ENCODE results near the gene JARID2. TPM values are rescaled to one million over a fixed set of nuclear protein-coding genes. Genes with fewer than 3 reads are reported as not detected.

The JARID2 gene
- total RNA-seq, 2 donors from 2014 or later, result 7.9 to 8.6 TPM

- intact Hi-C loops (cut with DNase I), result no loop called here
- DNase-seq (no peak), ATAC-seq (peak in 1 of 2 donors; percentile 27)
These were observed 112.9 kb downstream of the JARID2 start for GRCh38 chr6:15358579-15359327.

- intact Hi-C loops (cut with DNase I), result no loop called here
- ATAC-seq (peak; percentile 59 to 67), DNase-seq (no peak)
These were observed 113.5 kb downstream of the JARID2 start for GRCh38 chr6:15359335-15359862.

- intact Hi-C loops (cut with DNase I), result loop anchor here in 1 of 2 donors (5.0 to 10.0 kb wide), 2 partner anchors 38 to 105 kb away; no protein-coding TSS in a partner anchor
- DNase-seq (no peak), ATAC-seq (no peak)
These were observed 114.4 kb downstream of the JARID2 start for GRCh38 chr6:15360300-15360699.

GRCh38 chr6:15361197-15361596 lies 115.3 kb downstream of the JARID2 start:
- intact Hi-C loops (cut with DNase I), result loop anchor here in 1 of 2 donors (5.0 to 10.0 kb wide), 2 partner anchors 39 to 106 kb away; no protein-coding TSS in a partner anchor
- DNase-seq (no peak), ATAC-seq (no peak)

GRCh38 chr6:15362274-15363160 lies 116.6 kb downstream of the JARID2 start:
- no peak for ATAC-seq
- DNase-seq, result no peak
- intact Hi-C loops (cut with DNase I), result loop anchor here in 1 of 2 donors (5.0 to 10.0 kb wide), 2 partner anchors 40 to 108 kb away; no protein-coding TSS in a partner anchor

GRCh38 chr6:15363164-15363522 lies 117.3 kb downstream of the JARID2 start:
- DNase-seq (no peak), ATAC-seq (no peak)
- intact Hi-C loops (cut with DNase I), result loop anchor here in 1 of 2 donors (5.0 to 10.0 kb wide), 2 partner anchors 41 to 108 kb away; no protein-coding TSS in a partner anchor

- intact Hi-C loops (cut with DNase I), result loop anchor here in 1 of 2 donors (5.0 to 10.0 kb wide), 2 partner anchors 41 to 109 kb away; no protein-coding TSS in a partner anchor
- ATAC-seq, result no peak
- no peak for DNase-seq
These were observed 117.9 kb downstream of the JARID2 start for GRCh38 chr6:15363523-15364400.

GRCh38 chr6:15364401-15365037 lies 118.7 kb downstream of the JARID2 start:
- DNase-seq (no peak), ATAC-seq (no peak)
- intact Hi-C loops (cut with DNase I), result loop anchor here in 1 of 2 donors (5.0 to 10.0 kb wide), 2 partner anchors 42 to 110 kb away; no protein-coding TSS in a partner anchor

- intact Hi-C loops (cut with DNase I), result loop anchor here in 1 of 2 donors (10.0 kb wide), 1 partner anchor 110 kb away; no protein-coding TSS in a partner anchor
- DNase-seq (peak; percentile 91), ATAC-seq (peak; percentile 84 to 85)
These were observed 119.4 kb downstream of the JARID2 start for GRCh38 chr6:15365273-15365687.

- no peak for ATAC-seq
- intact Hi-C loops (cut with DNase I), result loop anchor here in 1 of 2 donors (10.0 kb wide), 1 partner anchor 111 kb away; no protein-coding TSS in a partner anchor
- DNase-seq, result no peak
These were observed 120.2 kb downstream of the JARID2 start for GRCh38 chr6:15366003-15366535.

GRCh38 chr6:15366879-15367278 lies 121.0 kb downstream of the JARID2 start:
- ATAC-seq (no peak), DNase-seq (no peak)
- intact Hi-C loops (cut with DNase I), result loop anchor here in 1 of 2 donors (10.0 kb wide), 1 partner anchor 112 kb away; no protein-coding TSS in a partner anchor

GRCh38 chr6:15368186-15368585 lies 122.3 kb downstream of the JARID2 start:
- DNase-seq, result no peak
- intact Hi-C loops (cut with DNase I), result loop anchor here in 1 of 2 donors (10.0 kb wide), 1 partner anchor 113 kb away; no protein-coding TSS in a partner anchor
- peak in 1 of 2 donors; percentile 25 for ATAC-seq

GRCh38 chr6:15368873-15369272 lies 123.0 kb downstream of the JARID2 start:
- ATAC-seq (no peak), DNase-seq (no peak)
- intact Hi-C loops (cut with DNase I), result loop anchor here in 1 of 2 donors (10.0 kb wide), 1 partner anchor 114 kb away; no protein-coding TSS in a partner anchor

- no peak for DNase-seq
- ATAC-seq, result peak in 1 of 2 donors; percentile 10
- intact Hi-C loops (cut with DNase I), result loop anchor here in 1 of 2 donors (10.0 kb wide), 1 partner anchor 115 kb away; no protein-coding TSS in a partner anchor
These were observed 124.0 kb downstream of the JARID2 start for GRCh38 chr6:15369838-15370237.

GRCh38 chr6:15370733-15371671 lies 125.1 kb downstream of the JARID2 start:
- intact Hi-C loops (cut with DNase I), result no loop called here
- no peak for ATAC-seq

GRCh38 chr6:15372932-15373331 lies 127.1 kb downstream of the JARID2 start:
- no peak for DNase-seq
- no peak for ATAC-seq
- intact Hi-C loops (cut with DNase I), result no loop called here

More at GRCh38 chr6:15370733-15371671, 125.1 kb downstream of the JARID2 start:
- no peak for DNase-seq

Measured in left cardiac atrium (tissue), 4 donors.